ENCODE data around the gene ZCCHC14. TPM values are rescaled to one million over a fixed set of nuclear protein-coding genes. Genes with fewer than 3 reads are reported as not detected.

The ZCCHC14 gene
- polyA plus RNA-seq, 2 of the 4 experiments (the other 2 are of a cell fraction): 3.8 to 7.3 TPM

- CTCF ChIA-PET: interaction anchor here (0.6 kb wide), 1 partner anchor 162 kb away, joined by 5 read pairs; no protein-coding TSS in a partner anchor
- Histone ChIP-seq H3K4me1 (no peaks in the 10 kb centered on the region), H3K27ac (no peak overlapping the region), H3K4me2 (no peak overlapping the region), H3K4me3 (no peak overlapping the region), H3K9me3 (no peaks in the 10 kb centered on the region)
- DNase-seq (ENCODE audit: low read depth in 1 of 2, low spot score in 1 of 2): no peak
- no peak for FAIRE-seq
- peak in 1 of 2 experiments; percentile 20; a peak in 1 of 6 replicates for ATAC-seq
- WGBS (ENCODE audit: missing lambda C conversion rate): 92% methylated on average over 16 of the region's 16 CpGs
- POLR2A ChIA-PET: no interaction called here
- TF ChIP-seq ELK1 (IDR thresholded peaks at IDR 0.05; ENCODE audit: low read depth, low read length): no peak
- no peak for TF ChIP-seq SREBF2 (IDR thresholded peaks at IDR 0.05)
- no peak for TF ChIP-seq ESRRA (IDR thresholded peaks at IDR 0.05; ENCODE audit: borderline replicate concordance, low read length)
- no peak for TF ChIP-seq PHF8 (IDR thresholded peaks at IDR 0.05; ENCODE audit: borderline replicate concordance, low read depth)
- no peak for TF ChIP-seq EHF (CRISPR knock-in tag; IDR thresholded peaks at IDR 0.05)
- TF ChIP-seq JUNB (IDR thresholded peaks at IDR 0.05): no peak
- TF ChIP-seq CBX2 (IDR thresholded peaks at IDR 0.05; ENCODE audit: borderline replicate concordance, low read depth): no peak
- no peak for TF ChIP-seq REST (IDR thresholded peaks at IDR 0.05)
- no peak for TF ChIP-seq EHMT2 (IDR thresholded peaks at IDR 0.05; ENCODE audit: low read depth)
- TF ChIP-seq HOXA7 (CRISPR knock-in tag; IDR thresholded peaks at IDR 0.05): no peak
- no peak for TF ChIP-seq BCL3 (IDR thresholded peaks at IDR 0.05)
- TF ChIP-seq RAD21 (conservative IDR thresholded peaks at IDR 0.05 in 1 of 2, IDR thresholded peaks at IDR 0.05 in 1 of 2): no peak
- no peak for TF ChIP-seq NFE2L2 (conservative IDR thresholded peaks at IDR 0.05; ENCODE audit: low read length)
- TF ChIP-seq POLR2AphosphoS2 (conservative IDR thresholded peaks at IDR 0.05; ENCODE audit: low read length): no peak
- TF ChIP-seq RCOR1 (IDR thresholded peaks at IDR 0.05; ENCODE audit: low read depth, low read length): no peak
- TF ChIP-seq E2F6 (IDR thresholded peaks at IDR 0.05; ENCODE audit: borderline replicate concordance, low read depth): no peak
- TF ChIP-seq HDAC2 (IDR thresholded peaks at IDR 0.05): no peak
- TF ChIP-seq BHLHE40 (IDR thresholded peaks at IDR 0.05; ENCODE audit: low read depth, low read length): no peak
Observed at GRCh38 chr16:87369796-87370719, 122.8 kb downstream of the ZCCHC14 start.

All from A549 (cell line).